Calu3 (cell line): ENCODE data around the gene USF3. TPM values are rescaled to one million over a fixed set of nuclear protein-coding genes. Genes with fewer than 3 reads are reported as not detected.

Experiments used
- BruUV-seq: library from RNA; stranded (reverse); fragments of 400-500 nt; replicated peaks from 2 replicates; lab custom pipeline; 2021; lab: Mats Ljungman, UMichigan
- CTCF ChIA-PET: fragments of 300-600 bp; sonication (Branson Sonifier 250); formaldehyde crosslinking; loops from one replicate; lab custom pipeline; 2022; ENCODE audit warnings: antibody characterized with exemption; lab: Charles Lee
- DNase-seq: peaks from one replicate; pipeline ENCODE4 v3.0.0; 2022
- H3K27ac Mint-ChIP-seq: one replicate; pipeline ENCODE4 v1.8.0; 2022; ENCODE audit warnings: mixed read lengths; ENCODE audit not compliant: unreplicated experiment
- H3K27me3 Mint-ChIP-seq: one replicate; pipeline ENCODE4 v1.8.0; 2022; ENCODE audit warnings: mixed read lengths; ENCODE audit not compliant: unreplicated experiment
- H3K36me3 Mint-ChIP-seq: one replicate; pipeline ENCODE4 v1.8.0; 2022; ENCODE audit warnings: mild to moderate bottlenecking, moderate library complexity, mixed read lengths; ENCODE audit not compliant: insufficient read depth, unreplicated experiment
- H3K4me1 Mint-ChIP-seq: one replicate; pipeline ENCODE4 v1.8.0; 2022; ENCODE audit warnings: mild to moderate bottlenecking, low read depth, mixed read lengths; ENCODE audit not compliant: unreplicated experiment
- H3K4me3 Mint-ChIP-seq: one replicate; pipeline ENCODE4 v1.8.0; 2022; ENCODE audit warnings: mild to moderate bottlenecking, low read depth, moderate library complexity, mixed read lengths; ENCODE audit not compliant: unreplicated experiment
- H3K9me3 Mint-ChIP-seq: one replicate; pipeline ENCODE4 v1.8.0; 2022; ENCODE audit warnings: low read depth, mixed read lengths; ENCODE audit not compliant: unreplicated experiment
- CTCF ChIP-seq: fragments of 200-600 bp; IDR thresholded peaks from one replicate; pipeline ENCODE4 v1.8.0; 2022; ENCODE audit warnings: antibody characterized with exemption; ENCODE audit not compliant: unreplicated experiment
- intact Hi-C: fragments of 100-400 bp; cut with micrococcal nuclease; formaldehyde crosslinking; loops from one replicate; pipeline ENCODE4 v1.10.0; 2022; ENCODE audit not compliant: unreplicated experiment
- total RNA-seq: library from RNA; stranded (reverse); gene quantifications from 2 replicates; pipeline ENCODE4 v1.2.3, GENCODE V29; 2022

The USF3 gene
- total RNA-seq, 1 experiment from 2014 or later = 10.7 TPM

DNA sequence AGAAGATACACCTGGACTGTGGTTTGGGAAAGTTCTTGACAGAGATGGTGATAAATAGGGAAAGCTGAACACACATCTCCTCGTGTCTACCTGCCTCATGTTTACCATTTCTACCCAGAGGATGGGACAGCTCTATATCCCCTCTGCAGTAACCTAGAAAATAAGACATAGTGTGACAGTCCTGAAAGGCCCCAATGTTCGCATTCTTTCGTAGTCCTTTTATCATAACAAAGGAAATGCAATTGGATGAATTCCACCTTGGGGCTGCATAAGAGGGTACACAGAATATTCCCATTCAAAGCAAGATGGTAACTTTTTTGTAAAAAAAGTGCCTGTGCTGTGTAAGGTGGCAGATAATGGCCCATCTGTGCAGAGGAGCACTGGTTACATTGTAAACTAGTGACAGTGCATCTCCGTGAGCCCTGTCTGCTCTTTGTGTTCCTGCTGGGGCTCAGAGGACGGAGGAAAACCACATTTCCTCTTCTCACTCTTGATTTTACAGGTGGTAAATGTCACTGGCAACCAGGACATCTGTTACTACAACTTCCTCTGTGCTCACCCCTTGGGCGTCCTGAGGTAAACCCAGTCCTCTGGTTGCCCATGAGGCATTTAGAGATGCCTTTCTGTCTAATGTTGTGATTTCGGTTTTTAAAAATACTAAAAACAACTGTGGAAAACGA is 89.8 kb downstream of the USF3 start:
- no peak for DNase-seq
- H3K4me1 Mint-ChIP-seq = no peaks in the 10 kb centered on the region
- TF ChIP-seq CTCF = no peak
- no peak overlapping the region for H3K4me3 Mint-ChIP-seq
- CTCF ChIA-PET = no interaction called here
- H3K36me3 Mint-ChIP-seq = no peaks in the 10 kb centered on the region
- BruUV-seq = no TSS peak
- no peak overlapping the region for H3K27ac Mint-ChIP-seq
- intact Hi-C loops = no loop called here
- no peaks in the 10 kb centered on the region for H3K9me3 Mint-ChIP-seq
- H3K27me3 Mint-ChIP-seq = no peaks in the 10 kb centered on the region

DNA sequence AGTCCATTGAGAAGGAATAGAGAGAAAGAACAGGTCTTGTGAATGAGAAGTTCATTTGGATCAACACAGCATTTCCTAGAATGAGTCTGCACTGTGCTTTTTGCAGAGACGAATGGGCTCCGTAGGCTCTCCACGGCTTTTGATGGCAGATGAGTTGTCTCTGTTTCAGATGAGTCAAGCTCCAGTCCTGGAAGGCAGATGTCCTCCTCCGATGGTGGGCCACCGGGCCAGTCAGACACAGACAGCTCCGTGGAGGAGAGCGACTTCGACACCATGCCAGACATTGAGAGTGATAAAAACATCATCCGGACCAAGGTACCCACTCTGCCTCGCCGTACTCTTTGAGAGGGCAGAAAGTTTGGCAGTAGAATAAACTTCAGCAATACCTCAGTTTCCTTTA is 93.6 kb downstream of the USF3 start:
- no peaks in the 10 kb centered on the region for H3K36me3 Mint-ChIP-seq
- no peaks in the 10 kb centered on the region for H3K27me3 Mint-ChIP-seq
- H3K4me3 Mint-ChIP-seq = no peak overlapping the region
- no peaks in the 10 kb centered on the region for H3K4me1 Mint-ChIP-seq
- CTCF ChIA-PET = interaction anchor here (1.5 kb wide), 1 partner anchor 25 kb away, joined by 4 read pairs; no protein-coding TSS in a partner anchor
- TF ChIP-seq CTCF = no peak
- BruUV-seq = no TSS peak
- no peak overlapping the region for H3K27ac Mint-ChIP-seq
- intact Hi-C loops = no loop called here
- no peaks in the 10 kb centered on the region for H3K9me3 Mint-ChIP-seq
- DNase-seq = no peak

DNA sequence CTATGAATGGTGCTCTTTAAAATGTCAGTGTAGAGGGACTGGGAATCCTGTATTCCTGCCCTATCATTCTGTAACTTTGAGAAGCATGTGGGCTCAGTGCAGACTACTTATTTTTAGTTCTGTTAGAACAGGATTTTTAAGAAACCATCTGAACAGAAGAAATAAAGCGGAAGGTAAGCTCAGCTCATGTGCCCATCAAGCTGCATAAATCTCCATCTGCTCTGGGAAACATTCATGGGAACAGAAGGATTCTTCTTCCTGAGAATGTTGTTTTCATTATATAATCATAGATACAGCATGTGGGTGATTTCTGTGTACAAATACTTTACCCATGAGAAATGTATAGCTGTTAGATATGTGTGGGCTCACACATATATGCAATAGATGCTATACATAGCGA is 94.2 kb downstream of the USF3 start:
- CTCF ChIA-PET = interaction anchor here (0.6 to 1.5 kb wide), 2 partner anchors 25 to 361 kb away, joined by 4 read pairs; no protein-coding TSS in a partner anchor
- no peaks in the 10 kb centered on the region for H3K4me1 Mint-ChIP-seq
- BruUV-seq = no TSS peak
- H3K36me3 Mint-ChIP-seq = no peaks in the 10 kb centered on the region
- H3K27ac Mint-ChIP-seq = no peak overlapping the region
- no peaks in the 10 kb centered on the region for H3K27me3 Mint-ChIP-seq
- DNase-seq = no peak
- no peak overlapping the region for H3K4me3 Mint-ChIP-seq
- TF ChIP-seq CTCF = no peak
- intact Hi-C loops = no loop called here
- no peaks in the 10 kb centered on the region for H3K9me3 Mint-ChIP-seq

- H3K4me3 Mint-ChIP-seq = no peak overlapping the region
- CTCF ChIA-PET = no interaction called here
- no peak overlapping the region for H3K27ac Mint-ChIP-seq
- no peak for TF ChIP-seq CTCF
- no peaks in the 10 kb centered on the region for H3K4me1 Mint-ChIP-seq
- H3K36me3 Mint-ChIP-seq = no peaks in the 10 kb centered on the region
- BruUV-seq = no TSS peak
- DNase-seq = no peak
- intact Hi-C loops = no loop called here
- peaks cover 2% of the 10 kb centered on the region for H3K27me3 Mint-ChIP-seq
- H3K9me3 Mint-ChIP-seq = no peaks in the 10 kb centered on the region
Measured at GRCh38 chr3:113601240-113601639, 95.2 kb downstream of the USF3 start.
